ENCODE measurements around the gene CSDE1. TPM values are rescaled to one million over a fixed set of nuclear protein-coding genes. Genes with fewer than 3 reads are reported as not detected.

CSDE1 gene
- polyA plus RNA-seq, 3 donors: 177 to 324 (median 251) TPM

- peaks cover 2% of the 10 kb centered on the region for H3K4me1 Mint-ChIP-seq
- TF ChIP-seq CTCF (IDR thresholded peaks at IDR 0.05): no peak
- H3K9me3 Mint-ChIP-seq: no peaks in the 10 kb centered on the region
- H3K27me3 Mint-ChIP-seq (ENCODE audit: low read depth in 3 of 3): peaks cover 0 to 1% (median 0%) of the 10 kb centered on the region in 3 donors
- Histone ChIP-seq H3K9ac (ENCODE audit: insufficient read depth, low read length, poor library complexity, severe bottlenecking) (no peak overlapping the region), H2AFZ (ENCODE audit: insufficient read depth, low read depth, low read length, poor library complexity, severe bottlenecking) (no peak overlapping the region), H4K20me1 (ENCODE audit: insufficient read depth, low read length) (no peaks in the 10 kb centered on the region), H3K9me3 (replicated peaks in 1 of 2; ENCODE audit: control insufficient read depth in 1 of 2, insufficient read depth in 1 of 2, low read length in 2 of 2) (no peaks in the 10 kb centered on the region), H3K27me3 (ENCODE audit: control insufficient read depth in 2 of 2, insufficient read depth in 2 of 2, low read length in 2 of 2) (no peaks in the 10 kb centered on the region), H3K4me3 (replicated peaks in 1 of 3; ENCODE audit: low read depth in 2 of 3, low read length in 3 of 3) (no peak overlapping the region), H3K79me2 (ENCODE audit: insufficient read depth, low read length) (peaks cover 14% of the 10 kb centered on the region), H3K36me3 (replicated peaks in 1 of 2; ENCODE audit: control insufficient read depth in 1 of 2, insufficient read depth in 2 of 2, low read length in 2 of 2) (peaks cover 74 to 89% of the 10 kb centered on the region in 2 donors), H3K4me1 (ENCODE audit: control insufficient read depth in 1 of 2, insufficient read depth in 2 of 2, low read length in 2 of 2) (peaks cover under 1 to 1% of the 10 kb centered on the region in 2 donors), H3K27ac (ENCODE audit: low read depth in 1 of 2, low read length in 2 of 2) (no peak overlapping the region), H3K4me2 (replicated peaks; ENCODE audit: extremely low read depth, low read length, poor library complexity, severe bottlenecking) (no peak overlapping the region)
- no peak overlapping the region for H3K4me3 Mint-ChIP-seq
- DNase-seq: no peak
- peaks cover 62 to 72% of the 10 kb centered on the region in 2 donors for H3K36me3 Mint-ChIP-seq
- WGBS (ENCODE audit: insufficient coverage): no CpG with 5 or more reads among the region's 3 CpGs
- H3K27ac Mint-ChIP-seq: peak overlapping the region in 2 of 7 donors; percentile 12 to 57
- intact Hi-C loops (cut with micrococcal nuclease): loop anchor here in 1 of 2 donors (5.0 kb wide), 1 partner anchor 123 kb away; no protein-coding TSS in a partner anchor
These were observed 47.4 kb downstream of the CSDE1 start for GRCh38 chr1:114710360-114710759.

GRCh38 chr1:114707604-114708003, 50.2 kb downstream of the CSDE1 start:
- no peaks in the 10 kb centered on the region for H3K27me3 Mint-ChIP-seq (ENCODE audit: low read depth in 3 of 3)
- H3K4me1 ChIP-seq (ENCODE audit: control insufficient read depth in 1 of 2, insufficient read depth in 2 of 2, low read length in 2 of 2): no peaks in the 10 kb centered on the region
- WGBS (ENCODE audit: insufficient coverage): no CpG with 5 or more reads among the region's 2 CpGs
- no peaks in the 10 kb centered on the region for H4K20me1 ChIP-seq (ENCODE audit: insufficient read depth, low read length)
- TF ChIP-seq CTCF (IDR thresholded peaks at IDR 0.05): no peak
- H3K79me2 ChIP-seq (ENCODE audit: insufficient read depth, low read length): no peaks in the 10 kb centered on the region
- no peak for DNase-seq
- H3K4me2 ChIP-seq (replicated peaks; ENCODE audit: extremely low read depth, low read length, poor library complexity, severe bottlenecking): no peak overlapping the region
- H3K4me1 Mint-ChIP-seq: no peaks in the 10 kb centered on the region
- intact Hi-C loops (cut with micrococcal nuclease): no loop called here
- H3K27me3 ChIP-seq (ENCODE audit: control insufficient read depth in 2 of 2, insufficient read depth in 2 of 2, low read length in 2 of 2): no peaks in the 10 kb centered on the region
- H3K4me3 ChIP-seq (replicated peaks in 1 of 3; ENCODE audit: low read depth in 2 of 3, low read length in 3 of 3): no peak overlapping the region
- no peak overlapping the region for H3K27ac ChIP-seq (ENCODE audit: low read depth in 1 of 2, low read length in 2 of 2)
- H2AFZ ChIP-seq (ENCODE audit: insufficient read depth, low read depth, low read length, poor library complexity, severe bottlenecking): no peak overlapping the region
- H3K9me3 ChIP-seq (replicated peaks in 1 of 2; ENCODE audit: control insufficient read depth in 1 of 2, insufficient read depth in 1 of 2, low read length in 2 of 2): no peaks in the 10 kb centered on the region
- no peak overlapping the region for H3K9ac ChIP-seq (ENCODE audit: insufficient read depth, low read length, poor library complexity, severe bottlenecking)
- H3K36me3 ChIP-seq (replicated peaks in 1 of 2; ENCODE audit: control insufficient read depth in 1 of 2, insufficient read depth in 2 of 2, low read length in 2 of 2): peaks cover 61 to 73% of the 10 kb centered on the region in 2 donors
- peak overlapping the region in 4 of 7 donors; percentile 2 to 41 (median 12) for H3K27ac Mint-ChIP-seq
- peaks cover 54 to 65% of the 10 kb centered on the region in 2 donors for H3K36me3 Mint-ChIP-seq
- H3K4me3 Mint-ChIP-seq: no peak overlapping the region
- H3K9me3 Mint-ChIP-seq: no peaks in the 10 kb centered on the region

Measured in CD14-positive monocyte (primary cell).